GM12878 (cell line): Measurements from ENCODE around the gene EFNB2. TPM values are rescaled to one million over a fixed set of nuclear protein-coding genes. Genes with fewer than 3 reads are reported as not detected.

Experiments
- ATAC-seq: fragments of 200-7000 bp; cut with Tn5 transposase; 3 replicates; pipeline ENCODE4 v1.9.1; 2020; ENCODE audit warnings: mild to moderate bottlenecking, moderate library complexity
- BruUV-seq: library from RNA; stranded (reverse); fragments of 400-500 nt; replicated peaks from 2 replicates; lab custom pipeline; 2021; lab: Mats Ljungman, UMichigan
- CTCF ChIA-PET: fragments of 300-600 bp; sonication (Branson Sonifier 250); formaldehyde crosslinking; extraction: SDS; loops from one replicate; lab custom pipeline; 2021; ENCODE audit warnings: inconsistent platforms; lab: Yijun Ruan, JAX
- POLR2A ChIA-PET: fragments of 350-600 bp; formaldehyde crosslinking; extraction: SDS; loops from one replicate; lab custom pipeline; 2021; ENCODE audit warnings: inconsistent platforms; lab: Charles Lee
- RAD21 ChIA-PET: fragments of 300-600 bp; sonication (Branson Sonifier 250); formaldehyde crosslinking; loops from one replicate; lab custom pipeline; 2023; ENCODE audit warnings: antibody characterized with exemption; ENCODE audit not compliant: unreplicated experiment; lab: Charles Lee
- SMC1A ChIA-PET: fragments of 300-600 bp; sonication (Branson Sonifier 250); formaldehyde crosslinking; loops from one replicate; lab custom pipeline; 2023; ENCODE audit not compliant: unreplicated experiment, uncharacterized antibody; lab: Charles Lee
- DNase-seq: peaks from one replicate; pipeline ENCODE4 v3.0.0-alpha.2; 2011; ENCODE audit warnings: low read depth, low spot score
- FAIRE-seq: peaks from 3 replicates; lab custom pipeline; 2011; peaks lifted over from hg19 to GRCh38; lab: Jason Lieb, UNC
- H2AFZ ChIP-seq: 2 replicates; pipeline ENCODE4 v1.6.0; 2011; ENCODE audit warnings: low read depth, low read length, control low read depth; ENCODE audit not compliant: control insufficient read depth
- H3K27ac ChIP-seq: 2 replicates; pipeline ENCODE4 v1.5.1; 2011; ENCODE audit warnings: control low read depth; ENCODE audit not compliant: control insufficient read depth, insufficient read depth
- H3K27me3 ChIP-seq, 2 experiments: replicated peaks in 1 of 2; 2 replicates each; pipeline versions ENCODE4 v1.6.0 to v1.6.1; 2011; ENCODE audit warnings: low read length in 1 of 2; ENCODE audit not compliant: control insufficient read depth in 2 of 2, insufficient read depth in 2 of 2
- H3K36me3 ChIP-seq, 2 experiments: 2 replicates each; pipeline ENCODE4 v1.5.1; 2011; ENCODE audit warnings: low read length in 1 of 2; ENCODE audit not compliant: control insufficient read depth in 2 of 2, insufficient read depth in 2 of 2
- H3K4me1 ChIP-seq: 2 replicates; pipeline ENCODE4 v1.6.1; 2011; ENCODE audit warnings: mild to moderate bottlenecking, low read length, moderate library complexity, mixed read lengths; ENCODE audit not compliant: control insufficient read depth, insufficient read depth
- H3K4me2 ChIP-seq: 2 replicates; pipeline ENCODE4 v1.6.0; 2011; ENCODE audit warnings: control low read depth; ENCODE audit not compliant: control insufficient read depth, insufficient read depth
- H3K4me3 ChIP-seq: fragments of 200-600 bp; sonication (generic); 2 replicates; pipeline ENCODE4 v1.5.1; 2016
- H3K79me2 ChIP-seq: 2 replicates; pipeline ENCODE4 v1.6.0; 2011; ENCODE audit warnings: low read length; ENCODE audit not compliant: control insufficient read depth, insufficient read depth
- H3K9ac ChIP-seq: 2 replicates; pipeline ENCODE4 v1.8.0; 2011; ENCODE audit warnings: low read length, control low read depth, mixed read lengths; ENCODE audit not compliant: control insufficient read depth, insufficient read depth
- H3K9me3 ChIP-seq: replicated peaks from 3 replicates; pipeline ENCODE4 v1.5.1; 2011; ENCODE audit warnings: mild to moderate bottlenecking, low read length; ENCODE audit not compliant: control insufficient read depth, insufficient read depth
- H4K20me1 ChIP-seq: 2 replicates; pipeline ENCODE4 v1.6.0; 2011; ENCODE audit not compliant: control insufficient read depth, insufficient read depth
- BCL3 ChIP-seq: IDR thresholded peaks from 2 replicates; pipeline ENCODE4 v1.6.1; 2011; ENCODE audit warnings: borderline replicate concordance, low read depth, mild to moderate bottlenecking, moderate library complexity, low read length; ENCODE audit not compliant: insufficient read depth, poor library complexity, severe bottlenecking
- BHLHE40 ChIP-seq, 2 experiments: fragments of 450-650 bp in 1 of 2; IDR thresholded peaks; 2 replicates each; pipeline ENCODE4 v1.6.1; 2011 to 2017; ENCODE audit warnings: low read depth in 2 of 2, borderline replicate concordance in 1 of 2, improper control_type of control experiment in 1 of 2, low read length in 1 of 2, mild to moderate bottlenecking in 1 of 2
- ETV6 ChIP-seq, 2 experiments: fragments of 450-650 bp in 1 of 2; IDR thresholded peaks in 1 of 2; conservative IDR thresholded peaks in 1 of 2; 2 replicates each; pipeline ENCODE4 v1.6.1; 2014; ENCODE audit warnings: antibody characterized with exemption in 1 of 2, borderline replicate concordance in 1 of 2, low read depth in 1 of 2, mild to moderate bottlenecking in 1 of 2, moderate library complexity in 1 of 2
- IRF4 ChIP-seq: IDR thresholded peaks from 2 replicates; pipeline ENCODE4 v1.6.1; 2011; ENCODE audit warnings: low read depth, low read length
- NFXL1 ChIP-seq: fragments of 450-650 bp; IDR thresholded peaks from 2 replicates; pipeline ENCODE4 v1.6.1; 2017; ENCODE audit warnings: antibody characterized with exemption, mild to moderate bottlenecking, borderline replicate concordance
- NR2F1 ChIP-seq: fragments of 450-650 bp; conservative IDR thresholded peaks from 2 replicates; pipeline ENCODE4 v1.6.1; 2017; ENCODE audit warnings: mild to moderate bottlenecking
- RAD21 ChIP-seq: IDR thresholded peaks from 2 replicates; pipeline ENCODE4 v1.6.1; 2011; ENCODE audit warnings: mild to moderate bottlenecking, low read depth, low read length, moderate library complexity; ENCODE audit not compliant: insufficient read depth
- RB1 ChIP-seq: fragments of 450-650 bp; formaldehyde crosslinking; IDR thresholded peaks from 2 replicates; pipeline ENCODE4 v1.6.1; 2017; ENCODE audit warnings: mild to moderate bottlenecking, borderline replicate concordance
- RELA ChIP-seq: fragments of 450-650 bp; IDR thresholded peaks from 2 replicates; pipeline ENCODE4 v1.8.0; 2014; ENCODE audit warnings: borderline replicate concordance; ENCODE audit not compliant: partially characterized antibody
- RUNX3 ChIP-seq: IDR thresholded peaks from 2 replicates; pipeline ENCODE4 v1.6.1; 2012; ENCODE audit warnings: low read length, inconsistent platforms
- SMARCA5 ChIP-seq: fragments of 450-650 bp; IDR thresholded peaks from 2 replicates; pipeline ENCODE4 v1.6.1; 2017; ENCODE audit warnings: mild to moderate bottlenecking
- SPI1 ChIP-seq: IDR thresholded peaks from 2 replicates; pipeline ENCODE4 v1.6.1; 2011; ENCODE audit warnings: low read depth, mild to moderate bottlenecking, low read length, moderate library complexity, borderline replicate concordance; ENCODE audit not compliant: insufficient read depth
- SUPT20H ChIP-seq: IDR thresholded peaks from 2 replicates; pipeline ENCODE4 v1.6.1; 2011; ENCODE audit warnings: low read depth, mild to moderate bottlenecking, low read length, moderate library complexity, borderline replicate concordance; ENCODE audit not compliant: control insufficient read depth
- YY1 ChIP-seq: IDR thresholded peaks from 2 replicates; pipeline ENCODE4 v1.6.1; 2011; ENCODE audit warnings: low read depth, mild to moderate bottlenecking, low read length
- ZBTB4 ChIP-seq: fragments of 450-650 bp; formaldehyde crosslinking; IDR thresholded peaks from 2 replicates; pipeline ENCODE4 v1.4.0; 2022; ENCODE audit warnings: mild to moderate bottlenecking, moderate library complexity
- ZNF24 ChIP-seq: fragments of 450-650 bp; IDR thresholded peaks from 2 replicates; pipeline ENCODE4 v1.6.1; 2017; ENCODE audit warnings: antibody characterized with exemption, mild to moderate bottlenecking
- ZNF622 ChIP-seq: fragments of 450-650 bp; IDR thresholded peaks from 2 replicates; pipeline ENCODE4 v1.6.1; 2017; ENCODE audit warnings: mild to moderate bottlenecking, inconsistent platforms
- WGBS: methylation state at CpG from one replicate; pipeline ENCODE4 v1.1.6; 2016; ENCODE audit warnings: low lambda C conversion rate; ENCODE audit not compliant: insufficient replicate concordance, insufficient coverage; ENCODE audit errors: missing lambda C conversion rate; 5-methylcytosine and 5-hydroxymethylcytosine counted together
- in situ Hi-C: fragments of 300-500 bp; cut with MboI; formaldehyde crosslinking; loops from 9 replicates; pipeline ENCODE4 v1.14.3; 2018; ENCODE audit warnings: mixed read lengths
- intact Hi-C: fragments of 100-400 bp; cut with micrococcal nuclease; formaldehyde crosslinking; loops from one replicate; pipeline ENCODE4 v1.14.2; 2022; ENCODE audit not compliant: unreplicated experiment
- polyA plus RNA-seq, 11 experiments: library from polyadenylated mRNA; depleted of rRNA in 4 of 11; unstranded in 6 of 11; stranded (reverse) in 5 of 11; fragments of >200 nt; fragmentation: Nextera tagmentation in 4 of 11; fragmentation: Illumina TruSeq in 1 of 11; extraction: Ambion mirVana in 4 of 11; extraction: Trizol in 1 of 11; gene quantifications; 1 replicate in 1 of 11; 2 replicates in 10 of 11; pipeline versions ENCODE4 v1.2.1 to v1.2.3, GENCODE V29; 2011 to 2016; ENCODE audit warnings: inconsistent platforms in 2 of 11, missing spikeins in 2 of 11, low read depth in 1 of 11
- total RNA-seq, 4 experiments: library from RNA; depleted of rRNA in 3 of 4; stranded (reverse); fragments of >200 nt in 3 of 4; fragmentation: Illumina TruSeq in 1 of 4; extraction: Trizol in 1 of 4; gene quantifications; 2 replicates each; pipeline versions ENCODE4 v1.2.1 to v1.2.3, GENCODE V29; 2013 to 2021

EFNB2 gene
- total and polyA plus RNA-seq, 10 of the 15 experiments (the other 5 are each of a cell fraction or from before 2014, with no cell fraction given), result 0.12 to 1.5 (median 0.31) TPM; not detected in 1

GRCh38 chr13:106536244-106537034 is 977 bp upstream of the EFNB2 start:
- peak overlapping the region; percentile 91 for H2AFZ ChIP-seq
- BruUV-seq, result no TSS peak
- no peak for FAIRE-seq
- intact Hi-C loops (loop anchor here (1.0 to 10.0 kb wide), 5 partner anchors 162 to 1762 kb away; no protein-coding TSS in a partner anchor), in situ Hi-C loops (loop anchor here (5.0 to 25.0 kb wide), 2 partner anchors 454 to 1549 kb away; no protein-coding TSS in a partner anchor)
- RAD21 ChIA-PET, result interaction anchor here (0.5 to 2.0 kb wide), 9 partner anchors 12 to 881 kb away, joined by 3 to 11 read pairs (median 4); no protein-coding TSS in a partner anchor
- peak; percentile 30 for DNase-seq
- peaks cover 0 to 17% of the 10 kb centered on the region in 2 experiments; a peak in 2 of 4 replicates for H3K27me3 ChIP-seq
- H3K79me2 ChIP-seq, result no peaks in the 10 kb centered on the region
- no peak overlapping the region for H3K27ac ChIP-seq
- peaks cover 3% of the 10 kb centered on the region; the same call in 1 of the 2 replicates for H3K4me1 ChIP-seq
- peak; percentile 76 for ATAC-seq
- no peaks in the 10 kb centered on the region for H3K9me3 ChIP-seq
- CTCF ChIA-PET, result interaction anchor here (0.6 to 3.4 kb wide), 25 partner anchors 9 to 1766 kb away, joined by 3 to 40 read pairs (median 4); no protein-coding TSS in a partner anchor
- H4K20me1 ChIP-seq, result no peaks in the 10 kb centered on the region
- SMC1A ChIA-PET, result interaction anchor here (0.7 to 3.6 kb wide), 11 partner anchors 10 to 1763 kb away, joined by 3 to 29 read pairs (median 3); no protein-coding TSS in a partner anchor
- peaks cover 0 to 6% of the 10 kb centered on the region in 2 experiments; a peak in 2 of 4 replicates for H3K36me3 ChIP-seq
- no peak overlapping the region for H3K9ac ChIP-seq
- 2% methylated on average over 47 of the region's 50 CpGs for WGBS
- H3K4me3 ChIP-seq, result peak overlapping the region; percentile 74
- peak overlapping the region; percentile 92 for H3K4me2 ChIP-seq
- POLR2A ChIA-PET, result no interaction called here
- TF ChIP-seq RUNX3 (peak; percentile 58), IRF4 (peak; percentile 47; the same call in 1 of the 2 replicates), ZNF24 (0 out of 2 replicates have a peak, but pooled peaks have one; percentile 15), RELA (no peak), BCL3 (peak; percentile 16), SMARCA5 (peak; percentile 84; the same call in 1 of the 2 replicates), ETV6 (conservative IDR thresholded peaks at IDR 0.05 in 1 of 2, IDR thresholded peaks at IDR 0.05 in 1 of 2; ENCODE audit: borderline replicate concordance in 1 of 2, low read depth in 1 of 2) (no peak), SUPT20H (no peak), NR2F1 (0 out of 2 replicates have a peak, but pooled peaks have one; percentile 8), RB1 (peak; percentile 28; the same call in 1 of the 2 replicates), NFXL1 (no peak), ZBTB4 (no peak), SPI1 (no peak), YY1 (peak; percentile 47; the same call in 1 of the 2 replicates), RAD21 (peak; percentile 93), ZNF622 (no peak), BHLHE40 (IDR thresholded peaks at IDR 0.05; ENCODE audit: borderline replicate concordance in 1 of 2, low read depth in 2 of 2, low read length in 1 of 2) (peak; percentile 12 to 18; a peak in 1 of 4 replicates)
